ENCODE data around the gene ABCD3. TPM values are rescaled to one million over a fixed set of nuclear protein-coding genes. Genes with fewer than 3 reads are reported as not detected.

ABCD3 gene
- total RNA-seq, 4 donors from 2014 or later: 37.9 to 90.2 (median 51.9) TPM

GRCh38 chr1:94463056-94463764 lies 45.0 kb downstream of the ABCD3 start:
- TF ChIP-seq CTCF (IDR thresholded peaks at IDR 0.05): no peak
- no peak for TF ChIP-seq POLR2A (IDR thresholded peaks at IDR 0.05)
- no peak for TF ChIP-seq EP300 (IDR thresholded peaks at IDR 0.05)
- Histone ChIP-seq H3K4me1 (peaks cover 0 to 12% (median 0%) of the 10 kb centered on the region in 4 donors), H3K9me3 (no peaks in the 10 kb centered on the region), H3K27ac (peak overlapping the region in 1 of 4 donors; percentile 32), H3K27me3 (no peaks in the 10 kb centered on the region), H3K36me3 (peaks cover 0 to 47% (median 0%) of the 10 kb centered on the region in 3 donors), H3K4me3 (no peak overlapping the region)
- WGBS, 2 donors: 76 to 81% methylated on average over 3 of the region's 3 CpGs
- DNase-seq (ENCODE audit: low spot score in 2 of 2): no peak

- TF ChIP-seq CTCF (IDR thresholded peaks at IDR 0.05): peak; percentile 33 to 65 (median 40)
- TF ChIP-seq POLR2A (IDR thresholded peaks at IDR 0.05): no peak
- H3K4me3 ChIP-seq: no peak overlapping the region
- no peaks in the 10 kb centered on the region for H3K9me3 ChIP-seq
- 50 to 51% methylated on average over 3 of the region's 3 CpGs for WGBS, 2 donors
- no peaks in the 10 kb centered on the region for H3K27me3 ChIP-seq
- H3K27ac ChIP-seq: peak overlapping the region in 1 of 4 donors; percentile 32
- H3K4me1 ChIP-seq: peaks cover 0 to 12% (median 0%) of the 10 kb centered on the region in 4 donors
- DNase-seq (ENCODE audit: low spot score in 2 of 2): peak in 1 of 2 donors; percentile 30
- H3K36me3 ChIP-seq: peaks cover 0 to 43% (median 0%) of the 10 kb centered on the region in 3 donors
These were observed 45.7 kb downstream of the ABCD3 start for GRCh38 chr1:94463765-94464330.

- H3K4me1 ChIP-seq: peaks cover 0 to 3% (median 0%) of the 10 kb centered on the region in 4 donors
- no peak overlapping the region for H3K4me3 ChIP-seq
- no peak overlapping the region for H3K27ac ChIP-seq
- H3K9me3 ChIP-seq: no peaks in the 10 kb centered on the region
- no peak for TF ChIP-seq CTCF (IDR thresholded peaks at IDR 0.05)
- TF ChIP-seq EP300 (IDR thresholded peaks at IDR 0.05): no peak
- TF ChIP-seq POLR2A (IDR thresholded peaks at IDR 0.05): no peak
- no peaks in the 10 kb centered on the region for H3K27me3 ChIP-seq
- H3K36me3 ChIP-seq: peaks cover 0 to 24% (median 2%) of the 10 kb centered on the region in 3 donors
- no peak for DNase-seq (ENCODE audit: low spot score in 2 of 2)
These were observed 50.5 kb downstream of the ABCD3 start for GRCh38 chr1:94468708-94469107.

- no peaks in the 10 kb centered on the region for H3K4me1 ChIP-seq
- no peak overlapping the region for H3K4me3 ChIP-seq
- H3K27me3 ChIP-seq: no peaks in the 10 kb centered on the region
- peaks cover 0 to 17% (median 2%) of the 10 kb centered on the region in 3 donors for H3K36me3 ChIP-seq
- TF ChIP-seq POLR2A (IDR thresholded peaks at IDR 0.05) (no peak), CTCF (IDR thresholded peaks at IDR 0.05) (no peak), EP300 (IDR thresholded peaks at IDR 0.05) (no peak)
- H3K27ac ChIP-seq: no peak overlapping the region
- WGBS, 2 donors: 84 to 89% methylated on average over 2 of the region's 2 CpGs
- DNase-seq (ENCODE audit: low spot score in 2 of 2): no peak
- H3K9me3 ChIP-seq: no peaks in the 10 kb centered on the region
These were observed 53.1 kb downstream of the ABCD3 start for GRCh38 chr1:94471271-94471670.

GRCh38 chr1:94475232-94475631 lies 57.0 kb downstream of the ABCD3 start:
- Histone ChIP-seq H3K4me1 (no peaks in the 10 kb centered on the region), H3K36me3 (peaks cover 0 to 24% (median 2%) of the 10 kb centered on the region in 3 donors), H3K4me3 (no peak overlapping the region), H3K27me3 (no peaks in the 10 kb centered on the region), H3K27ac (no peak overlapping the region), H3K9me3 (no peaks in the 10 kb centered on the region)
- TF ChIP-seq POLR2A (IDR thresholded peaks at IDR 0.05) (no peak), CTCF (IDR thresholded peaks at IDR 0.05) (no peak), EP300 (IDR thresholded peaks at IDR 0.05) (no peak)
- DNase-seq (ENCODE audit: low spot score in 2 of 2): no peak

Measured in tibial nerve (tissue), 4 donors.